ENCODE results near the gene SNRNP25.

Gene SNRNP25

GRCh38 chr16:75580-76501 lies 22.2 kb downstream of the SNRNP25 start:
- TF ChIP-seq Cebpa-rat (IDR thresholded peaks at IDR 0.05): peak; percentile 100
- H3K27me3 ChIP-seq: peaks cover 35% of the 10 kb centered on the region
- peaks cover 18% of the 10 kb centered on the region for H3K36me3 ChIP-seq
- peak overlapping the region; percentile 86 for H3K4me3 ChIP-seq
- H3K27ac ChIP-seq: peak overlapping the region; percentile 93
- peak overlapping the region; percentile 90; the same call in 1 of the 2 replicates for H3K9ac ChIP-seq
- peak overlapping the region; percentile 99 for H3K4me2 ChIP-seq
- peaks cover 61% of the 10 kb centered on the region for H3K4me1 ChIP-seq
- no peaks in the 10 kb centered on the region for H3K9me3 ChIP-seq
- peaks cover 10% of the 10 kb centered on the region; the same call in 1 of the 2 replicates for H4K20me1 ChIP-seq

- peaks cover 59% of the 10 kb centered on the region for H3K4me1 ChIP-seq
- H3K9me3 ChIP-seq: no peaks in the 10 kb centered on the region
- H3K27ac ChIP-seq: peak overlapping the region; percentile 93
- H3K36me3 ChIP-seq: peaks cover 25% of the 10 kb centered on the region
- no peak; the same call in none of the 2 replicates for TF ChIP-seq Cebpa-rat (IDR thresholded peaks at IDR 0.05)
- H3K27me3 ChIP-seq: peaks cover 26% of the 10 kb centered on the region
- H3K4me2 ChIP-seq: peak overlapping the region; percentile 99
- peak overlapping the region; percentile 86 for H3K4me3 ChIP-seq
- peak overlapping the region; percentile 90 for H3K9ac ChIP-seq
- peaks cover 3% of the 10 kb centered on the region; the same call in 1 of the 2 replicates for H4K20me1 ChIP-seq
Measured at GRCh38 chr16:76535-77272, 23.1 kb downstream of the SNRNP25 start.

GRCh38 chr16:77273-77806 lies 23.7 kb downstream of the SNRNP25 start:
- Histone ChIP-seq H3K27ac (peak overlapping the region; percentile 93), H3K4me3 (peak overlapping the region; percentile 86), H3K9ac (peak overlapping the region; percentile 90), H4K20me1 (no peaks in the 10 kb centered on the region), H3K36me3 (peaks cover 32% of the 10 kb centered on the region), H3K27me3 (peaks cover 21% of the 10 kb centered on the region), H3K4me2 (peak overlapping the region; percentile 99), H3K4me1 (peaks cover 54% of the 10 kb centered on the region), H3K9me3 (no peaks in the 10 kb centered on the region)
- no peak for TF ChIP-seq Cebpa-rat (IDR thresholded peaks at IDR 0.05)

- H3K9ac ChIP-seq: peak within 1 kb of the TSS; percentile 90
- peak within 1 kb of the TSS; percentile 99 for H3K4me2 ChIP-seq
- H4K20me1 ChIP-seq: no peaks in the 10 kb centered on the region
- H3K4me1 ChIP-seq: peaks cover 54% of the 10 kb centered on the region
- no peaks in the 10 kb centered on the region for H3K9me3 ChIP-seq
- H3K4me3 ChIP-seq: peak within 1 kb of the TSS; percentile 86
- H3K36me3 ChIP-seq: peaks cover 37% of the 10 kb centered on the region
- peak within 1 kb of the TSS; percentile 93 for H3K27ac ChIP-seq
- H3K27me3 ChIP-seq: peaks cover 15% of the 10 kb centered on the region
- TF ChIP-seq Cebpa-rat (IDR thresholded peaks at IDR 0.05): no peak
Measured at GRCh38 chr16:77807-78443, 24.3 kb downstream of the SNRNP25 start, which contains the start of gene MPG. TSS of gene MPG (plus strand) at chr16:78225. CDS start at chr16:78310, 85 bp downstream.

- Histone ChIP-seq H3K4me1 (peaks cover 55% of the 10 kb centered on the region), H3K9ac (peak overlapping the region; percentile 90), H3K4me2 (peak overlapping the region; percentile 99), H3K36me3 (peaks cover 42% of the 10 kb centered on the region), H3K9me3 (no peaks in the 10 kb centered on the region), H4K20me1 (no peaks in the 10 kb centered on the region), H3K4me3 (peak overlapping the region; percentile 86), H3K27me3 (peaks cover 8% of the 10 kb centered on the region), H3K27ac (peak overlapping the region; percentile 93)
- TF ChIP-seq Cebpa-rat (IDR thresholded peaks at IDR 0.05): no peak
Measured at GRCh38 chr16:78444-79150, 25.0 kb downstream of the SNRNP25 start.

GRCh38 chr16:79151-80054 lies 25.8 kb downstream of the SNRNP25 start:
- H3K4me1 ChIP-seq: peaks cover 63% of the 10 kb centered on the region
- H3K4me2 ChIP-seq: peak overlapping the region; percentile 99
- TF ChIP-seq Cebpa-rat (IDR thresholded peaks at IDR 0.05): no peak
- H3K9ac ChIP-seq: peak overlapping the region; percentile 90
- H3K36me3 ChIP-seq: peaks cover 45% of the 10 kb centered on the region
- peaks cover 3% of the 10 kb centered on the region for H4K20me1 ChIP-seq
- peak overlapping the region; percentile 93 for H3K27ac ChIP-seq
- peak overlapping the region; percentile 86 for H3K4me3 ChIP-seq
- no peaks in the 10 kb centered on the region for H3K27me3 ChIP-seq
- H3K9me3 ChIP-seq: no peaks in the 10 kb centered on the region

- H4K20me1 ChIP-seq: peaks cover 29% of the 10 kb centered on the region
- no peak overlapping the region for H3K9ac ChIP-seq
- peak overlapping the region; percentile 85; the same call in 1 of the 2 replicates for H3K27ac ChIP-seq
- H3K27me3 ChIP-seq: no peaks in the 10 kb centered on the region
- no peaks in the 10 kb centered on the region for H3K9me3 ChIP-seq
- H3K4me1 ChIP-seq: peaks cover 71% of the 10 kb centered on the region
- TF ChIP-seq Cebpa-rat (IDR thresholded peaks at IDR 0.05): no peak
- peak overlapping the region; percentile 86 for H3K4me2 ChIP-seq
- peaks cover 72% of the 10 kb centered on the region for H3K36me3 ChIP-seq
- no peak overlapping the region for H3K4me3 ChIP-seq
Measured at GRCh38 chr16:83060-83603, 29.5 kb downstream of the SNRNP25 start.
